IMR-90 (cell line): ENCODE data around the gene MTFR2. TPM values are rescaled to one million over a fixed set of nuclear protein-coding genes. Genes with fewer than 3 reads are reported as not detected.

Source experiments
- ATAC-seq: fragments of 200-7000 bp; cut with Tn5 transposase; 2 replicates; pipeline ENCODE4 v1.9.1; 2020; ENCODE audit warnings: low read depth, mild to moderate bottlenecking, moderate library complexity
- BruUV-seq: library from RNA; stranded (reverse); fragments of 400-500 nt; replicated peaks from 2 replicates; lab custom pipeline; 2021; lab: Mats Ljungman, UMichigan
- CTCF ChIA-PET: fragments of 300-600 bp; formaldehyde crosslinking; extraction: SDS; loops from one replicate; lab custom pipeline; 2021; ENCODE audit warnings: antibody characterized with exemption; lab: Yijun Ruan, JAX
- POLR2A ChIA-PET: fragments of 300-600 bp; sonication (Branson Sonifier 250); formaldehyde crosslinking; loops from one replicate; lab custom pipeline; 2022; ENCODE audit warnings: antibody characterized with exemption; ENCODE audit not compliant: unreplicated experiment; lab: Charles Lee
- DNase-seq: peaks from one replicate; pipeline ENCODE4 v3.0.0; 2013
- H2AFZ ChIP-seq: replicated peaks from 2 replicates; pipeline ENCODE3; 2013; ENCODE audit warnings: low read length, mild to moderate bottlenecking; ENCODE audit not compliant: poor library complexity
- H2AK5ac ChIP-seq: 2 replicates; pipeline ENCODE4 v1.6.1; 2013; ENCODE audit warnings: low read depth, low read length, inconsistent platforms
- H2AK9ac ChIP-seq: replicated peaks from 2 replicates; pipeline ENCODE3; 2013; ENCODE audit warnings: mild to moderate bottlenecking, low read depth, low read length, moderate library complexity; ENCODE audit not compliant: poor library complexity
- H2BK120ac ChIP-seq: 2 replicates; pipeline ENCODE4 v1.6.1; 2013; ENCODE audit warnings: low read depth, low read length, inconsistent platforms
- H2BK15ac ChIP-seq: 3 replicates; pipeline ENCODE4 v1.6.1; 2013; ENCODE audit warnings: low read depth, low read length, inconsistent platforms
- H2BK20ac ChIP-seq: 2 replicates; pipeline ENCODE4 v1.6.1; 2013; ENCODE audit warnings: low read depth, mild to moderate bottlenecking, inconsistent platforms, low read length, moderate library complexity
- H2BK5ac ChIP-seq: 2 replicates; pipeline ENCODE4 v1.6.1; 2013; ENCODE audit warnings: mild to moderate bottlenecking, low read depth, low read length, inconsistent platforms; ENCODE audit not compliant: poor library complexity, severe bottlenecking
- H3K14ac ChIP-seq: replicated peaks from 2 replicates; pipeline ENCODE4 v1.6.1; 2013; ENCODE audit warnings: low read depth, low read length, inconsistent platforms
- H3K18ac ChIP-seq: 2 replicates; pipeline ENCODE4 v1.6.1; 2013; ENCODE audit warnings: low read depth, low read length, control low read depth
- H3K23ac ChIP-seq: 2 replicates; pipeline ENCODE4 v1.6.1; 2013; ENCODE audit warnings: low read depth, low read length, inconsistent platforms
- H3K27ac ChIP-seq: 2 replicates; pipeline ENCODE4 v1.5.1; 2013; ENCODE audit warnings: mild to moderate bottlenecking, control low read depth, low read length; ENCODE audit not compliant: insufficient read depth
- H3K27me3 ChIP-seq: 2 replicates; pipeline ENCODE4 v1.6.1; 2013; ENCODE audit warnings: low read length; ENCODE audit not compliant: control insufficient read depth, insufficient read depth
- H3K36me3 ChIP-seq: 2 replicates; pipeline ENCODE4 v1.6.1; 2013; ENCODE audit warnings: low read length, mixed read lengths; ENCODE audit not compliant: control insufficient read depth, insufficient read depth
- H3K4ac ChIP-seq: 2 replicates; pipeline ENCODE4 v1.6.1; 2013; ENCODE audit warnings: low read depth, low read length, inconsistent platforms
- H3K4me1 ChIP-seq: 2 replicates; pipeline ENCODE4 v1.6.1; 2013; ENCODE audit warnings: low read length, mixed read lengths; ENCODE audit not compliant: control insufficient read depth, insufficient read depth
- H3K4me2 ChIP-seq: 2 replicates; pipeline ENCODE4 v1.6.1; 2013; ENCODE audit warnings: low read depth, mild to moderate bottlenecking, control low read depth, low read length, moderate library complexity
- H3K4me3 ChIP-seq: 2 replicates; pipeline ENCODE4 v1.5.1; 2013; ENCODE audit warnings: low read depth, mild to moderate bottlenecking, control low read depth, low read length, moderate library complexity; ENCODE audit not compliant: insufficient read depth
- H3K56ac ChIP-seq: 2 replicates; pipeline ENCODE4 v1.6.1; 2013; ENCODE audit warnings: low read length, inconsistent platforms; ENCODE audit not compliant: insufficient read depth; ENCODE audit errors: extremely low read depth
- H3K79me1 ChIP-seq, 2 experiments: 2 replicates each; pipeline ENCODE4 v1.6.1; 2013; ENCODE audit warnings: low read length in 2 of 2, inconsistent platforms in 1 of 2, low read depth in 1 of 2
- H3K9ac ChIP-seq: 2 replicates; pipeline ENCODE4 v1.6.1; 2013; ENCODE audit warnings: low read depth, low read length, control low read depth
- H3K9me1 ChIP-seq: 2 replicates; pipeline ENCODE4 v1.6.1; 2013; ENCODE audit warnings: low read length, inconsistent platforms; ENCODE audit not compliant: insufficient read depth
- H3K9me3 ChIP-seq: 2 replicates; pipeline ENCODE4 v1.6.1; 2013; ENCODE audit warnings: low read length; ENCODE audit not compliant: control insufficient read depth, insufficient read depth
- H4K20me1 ChIP-seq: 2 replicates; pipeline ENCODE4 v1.6.1; 2013; ENCODE audit warnings: low read length, inconsistent platforms; ENCODE audit not compliant: insufficient read depth
- H4K5ac ChIP-seq: 2 replicates; pipeline ENCODE4 v1.6.1; 2013; ENCODE audit warnings: mild to moderate bottlenecking, low read depth, low read length, control low read depth
- H4K8ac ChIP-seq, 2 experiments: 2 replicates each; pipeline ENCODE4 v1.6.1; 2013; ENCODE audit warnings: low read depth in 2 of 2, low read length in 2 of 2, control low read depth in 1 of 2, inconsistent platforms in 1 of 2
- H4K91ac ChIP-seq: 2 replicates; pipeline ENCODE4 v1.6.1; 2013; ENCODE audit warnings: low read depth, low read length, inconsistent platforms; ENCODE audit not compliant: insufficient read depth
- BHLHE40 ChIP-seq: fragments of 150-350 bp; IDR thresholded peaks from 2 replicates; pipeline ENCODE4 v1.6.1; 2016; ENCODE audit warnings: mild to moderate bottlenecking, low read depth, low read length
- FOS ChIP-seq: fragments of 150-350 bp; IDR thresholded peaks from 2 replicates; pipeline ENCODE4 v1.6.1; 2016; ENCODE audit warnings: low read depth, low read length
- MAFK ChIP-seq: IDR thresholded peaks from 2 replicates; pipeline ENCODE4 v1.6.1; 2012; ENCODE audit warnings: low read depth, low read length, improper control_type of control experiment
- MXI1 ChIP-seq: IDR thresholded peaks from 2 replicates; pipeline ENCODE4 v1.6.1; 2012; ENCODE audit warnings: low read depth, mild to moderate bottlenecking, low read length, moderate library complexity, borderline replicate concordance
- POLR2A ChIP-seq: IDR thresholded peaks from 2 replicates; pipeline ENCODE4 v1.6.1; 2012; ENCODE audit warnings: mild to moderate bottlenecking, low read depth, low read length
- RCOR1 ChIP-seq: IDR thresholded peaks from 2 replicates; pipeline ENCODE4 v1.6.1; 2012; ENCODE audit warnings: mild to moderate bottlenecking, low read length, improper control_type of control experiment; ENCODE audit not compliant: insufficient replicate concordance
- RFX5 ChIP-seq: IDR thresholded peaks from 2 replicates; pipeline ENCODE4 v1.8.0; 2012; ENCODE audit warnings: low read depth, mild to moderate bottlenecking, low read length, moderate library complexity
- SMC3 ChIP-seq: fragments of 150-350 bp; IDR thresholded peaks from 2 replicates; pipeline ENCODE4 v1.6.1; 2016; ENCODE audit warnings: low read depth, mild to moderate bottlenecking, antibody characterized with exemption, low read length, moderate library complexity
- USF2 ChIP-seq: fragments of 150-350 bp; IDR thresholded peaks from 2 replicates; pipeline ENCODE4 v1.6.1; 2017; ENCODE audit warnings: mild to moderate bottlenecking, antibody characterized with exemption, low read length, low read depth
- WGBS, 2 experiments: methylation state at CpG; one replicate each; pipeline versions ENCODE4 v1.1.5 to v1.1.7; 2013; ENCODE audit warnings: missing lambda C conversion rate in 2 of 2; ENCODE audit not compliant: insufficient read length in 1 of 2; ENCODE audit errors: extremely low coverage in 2 of 2; 5-methylcytosine and 5-hydroxymethylcytosine counted together
- dilution Hi-C: fragments of 300-500 bp; cut with HindIII; formaldehyde crosslinking; loops from one replicate; pipeline ENCODE4 v1.14.3; 2018; ENCODE audit warnings: low sequenced_read_pairs; ENCODE audit not compliant: unreplicated experiment
- in situ Hi-C: fragments of 300-500 bp; cut with MboI; formaldehyde crosslinking; loops from 3 replicates; pipeline ENCODE4 v1.14.3; 2019; ENCODE audit warnings: low sequenced_read_pairs, inconsistent platforms, mixed read lengths
- intact Hi-C: fragments of 100-400 bp; cut with micrococcal nuclease; formaldehyde crosslinking; loops from 2 replicates; pipeline ENCODE4 v1.10.0; 2022
- polyA plus RNA-seq, 3 experiments: library from polyadenylated mRNA; depleted of rRNA; stranded (reverse); fragments of >200 nt; gene quantifications; 2 replicates each; pipeline ENCODE4 v1.2.3, GENCODE V29; 2012; ENCODE audit warnings: low replicate concordance in 1 of 3
- total RNA-seq: library from RNA; depleted of rRNA; stranded (reverse); fragments of >200 nt; gene quantifications from 2 replicates; pipeline ENCODE4 v1.2.3, GENCODE V29; 2012
- TF ChIP-seq, protein P1 (sequence below): fragments of 150-350 bp; IDR thresholded peaks from 2 replicates; pipeline ENCODE4 v1.6.1; 2016; ENCODE audit warnings: low read depth, mild to moderate bottlenecking, low read length, moderate library complexity, borderline replicate concordance
- TF ChIP-seq, protein P2 (sequence below): conservative IDR thresholded peaks from 2 replicates; pipeline ENCODE4 v1.5.1; 2012; ENCODE audit warnings: mild to moderate bottlenecking, low read depth, low read length, improper control_type of control experiment

The MTFR2 gene
- total and polyA plus RNA-seq, 2 of the 4 experiments (the other 2 are of a cell fraction): 0.72 to 7.2 TPM

GRCh38 chr6:136265101-136265500 is 15.0 kb upstream of the MTFR2 start:
- no peak overlapping the region for H2BK20ac ChIP-seq
- no peak overlapping the region for H3K56ac ChIP-seq
- POLR2A ChIA-PET: no interaction called here
- H3K18ac ChIP-seq: no peak overlapping the region
- H4K20me1 ChIP-seq: peaks cover 21% of the 10 kb centered on the region
- no peak overlapping the region for H4K91ac ChIP-seq
- H2BK15ac ChIP-seq: no peak overlapping the region
- no peak overlapping the region for H3K9ac ChIP-seq
- H2BK5ac ChIP-seq: no peak overlapping the region
- no peaks in the 10 kb centered on the region for H3K27me3 ChIP-seq
- DNase-seq (no peak), ATAC-seq (no peak)
- no TSS peak for BruUV-seq
- no peak overlapping the region for H4K5ac ChIP-seq
- H2BK120ac ChIP-seq: no peak overlapping the region
- CTCF ChIA-PET: no interaction called here
- in situ Hi-C loops: no loop called here
- H3K4ac ChIP-seq: no peak overlapping the region
- no peak overlapping the region for H3K14ac ChIP-seq
- H4K8ac ChIP-seq: no peak overlapping the region
- H3K4me1 ChIP-seq: peaks cover 3% of the 10 kb centered on the region; the same call in 1 of the 2 replicates
- dilution Hi-C loops: no loop called here
- H3K79me1 ChIP-seq: peaks cover 10 to 38% of the 10 kb centered on the region in 2 experiments; a peak in 3 of 4 replicates
- H3K27ac ChIP-seq: no peak overlapping the region
- no peak overlapping the region for H3K4me3 ChIP-seq
- peaks cover 35% of the 10 kb centered on the region for H3K36me3 ChIP-seq
- no peak overlapping the region for H2AK5ac ChIP-seq
- no peak overlapping the region for H2AK9ac ChIP-seq
- 0 out of 2 replicates have a peak, but pooled peaks cover 2% of the 10 kb centered on the region for H3K9me1 ChIP-seq
- no peak overlapping the region for H3K23ac ChIP-seq
- no peak overlapping the region for H2AFZ ChIP-seq
- no CpG with 5 or more reads among the region's 1 CpG for WGBS, 2 experiments
- intact Hi-C loops: no loop called here
- no peaks in the 10 kb centered on the region for H3K9me3 ChIP-seq
- TF ChIP-seq FOS (no peak), POLR2A (no peak), USF2 (no peak), RCOR1 (no peak), MAFK (no peak), SMC3 (no peak), RFX5 (no peak), BHLHE40 (no peak), MXI1 (no peak)
- TF ChIP-seq, protein P1, sequence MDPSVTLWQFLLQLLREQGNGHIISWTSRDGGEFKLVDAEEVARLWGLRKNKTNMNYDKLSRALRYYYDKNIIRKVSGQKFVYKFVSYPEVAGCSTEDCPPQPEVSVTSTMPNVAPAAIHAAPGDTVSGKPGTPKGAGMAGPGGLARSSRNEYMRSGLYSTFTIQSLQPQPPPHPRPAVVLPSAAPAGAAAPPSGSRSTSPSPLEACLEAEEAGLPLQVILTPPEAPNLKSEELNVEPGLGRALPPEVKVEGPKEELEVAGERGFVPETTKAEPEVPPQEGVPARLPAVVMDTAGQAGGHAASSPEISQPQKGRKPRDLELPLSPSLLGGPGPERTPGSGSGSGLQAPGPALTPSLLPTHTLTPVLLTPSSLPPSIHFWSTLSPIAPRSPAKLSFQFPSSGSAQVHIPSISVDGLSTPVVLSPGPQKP: no peak
- TF ChIP-seq, protein P2, sequence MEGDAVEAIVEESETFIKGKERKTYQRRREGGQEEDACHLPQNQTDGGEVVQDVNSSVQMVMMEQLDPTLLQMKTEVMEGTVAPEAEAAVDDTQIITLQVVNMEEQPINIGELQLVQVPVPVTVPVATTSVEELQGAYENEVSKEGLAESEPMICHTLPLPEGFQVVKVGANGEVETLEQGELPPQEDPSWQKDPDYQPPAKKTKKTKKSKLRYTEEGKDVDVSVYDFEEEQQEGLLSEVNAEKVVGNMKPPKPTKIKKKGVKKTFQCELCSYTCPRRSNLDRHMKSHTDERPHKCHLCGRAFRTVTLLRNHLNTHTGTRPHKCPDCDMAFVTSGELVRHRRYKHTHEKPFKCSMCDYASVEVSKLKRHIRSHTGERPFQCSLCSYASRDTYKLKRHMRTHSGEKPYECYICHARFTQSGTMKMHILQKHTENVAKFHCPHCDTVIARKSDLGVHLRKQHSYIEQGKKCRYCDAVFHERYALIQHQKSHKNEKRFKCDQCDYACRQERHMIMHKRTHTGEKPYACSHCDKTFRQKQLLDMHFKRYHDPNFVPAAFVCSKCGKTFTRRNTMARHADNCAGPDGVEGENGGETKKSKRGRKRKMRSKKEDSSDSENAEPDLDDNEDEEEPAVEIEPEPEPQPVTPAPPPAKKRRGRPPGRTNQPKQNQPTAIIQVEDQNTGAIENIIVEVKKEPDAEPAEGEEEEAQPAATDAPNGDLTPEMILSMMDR: no peak
- H3K4me2 ChIP-seq: no peak overlapping the region
